GM12873 (cell line): ENCODE results near the gene GRHPR.

Experiments used
- CTCF ChIP-seq: IDR thresholded peaks from 2 replicates; pipeline ENCODE4 v1.5.1; 2012; ENCODE audit warnings: low read depth, mild to moderate bottlenecking, moderate library complexity, low read length, control low read depth; ENCODE audit not compliant: insufficient read depth; ENCODE audit errors: missing control alignments

Gene GRHPR

DNA sequence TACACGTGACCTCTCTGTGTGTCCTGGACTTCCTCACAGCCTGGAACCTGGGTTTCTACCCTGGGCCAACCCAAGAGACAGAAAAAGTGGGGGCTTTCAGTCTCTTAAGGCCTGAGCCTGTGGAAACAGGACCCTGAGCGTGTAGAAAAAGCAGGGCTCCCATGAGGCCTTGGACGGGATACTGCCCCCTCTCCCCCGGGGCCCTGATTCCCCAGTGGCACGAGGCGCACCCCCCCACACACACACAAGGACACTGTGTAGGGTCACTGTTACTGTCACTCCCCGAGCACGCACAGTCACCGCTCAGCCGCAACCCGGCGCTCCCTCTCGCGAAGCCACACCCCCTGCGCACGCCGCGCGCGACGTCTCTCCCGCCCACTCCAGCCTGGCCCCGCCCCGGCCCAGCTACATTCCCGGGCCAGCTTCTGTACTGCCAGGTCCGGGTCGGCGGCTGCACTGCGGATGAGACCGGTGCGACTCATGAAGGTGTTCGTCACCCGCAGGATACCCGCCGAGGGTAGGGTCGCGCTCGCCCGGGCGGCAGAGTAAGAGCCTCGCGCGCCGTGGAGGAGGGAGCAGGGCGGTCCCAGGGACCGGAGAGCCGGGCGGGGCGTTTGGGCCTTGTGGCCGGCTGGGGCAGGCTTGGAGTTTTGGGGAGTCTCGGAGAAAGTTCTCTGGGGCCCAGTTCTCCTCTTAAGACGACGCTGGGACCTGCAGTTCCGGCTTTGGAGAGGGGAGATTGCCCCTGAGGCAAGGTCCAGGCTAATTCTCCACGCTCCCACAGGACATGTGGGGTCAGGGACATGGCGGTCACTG is at the start of gene GRHPR:
Gene GRHPR (plus strand): TSS at position 408 of the 816 bp plus-strand sequence. CDS start 55 bp downstream, at position 463.
- TF ChIP-seq CTCF, result no peak

GRCh38 chr9:37372839-37373238 is 49.7 kb upstream of the GRHPR start:
- TF ChIP-seq CTCF, result no peak

GRCh38 chr9:37373621-37374020 is 48.9 kb upstream of the GRHPR start:
- no peak for TF ChIP-seq CTCF

DNA sequence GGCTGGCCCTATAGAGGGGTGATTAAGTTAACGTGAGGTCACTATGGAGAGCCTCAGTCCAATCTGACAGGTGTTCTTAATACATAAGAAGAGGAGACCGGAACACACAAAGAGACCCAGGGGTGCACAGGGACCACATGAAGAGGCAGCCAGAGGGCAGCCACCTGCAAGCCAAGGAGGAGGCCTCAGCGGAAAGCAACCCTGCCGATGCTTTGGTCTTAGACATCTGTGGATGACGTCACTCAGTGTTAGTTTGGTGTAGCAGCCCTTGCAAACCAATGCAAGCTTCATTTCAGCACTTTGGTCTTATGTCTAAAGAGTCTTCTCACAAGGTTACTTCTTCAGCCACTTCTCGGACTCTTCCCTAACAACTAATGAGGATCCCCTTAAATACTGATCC is 47.6 kb upstream of the GRHPR start:
- TF ChIP-seq CTCF, result no peak

DNA sequence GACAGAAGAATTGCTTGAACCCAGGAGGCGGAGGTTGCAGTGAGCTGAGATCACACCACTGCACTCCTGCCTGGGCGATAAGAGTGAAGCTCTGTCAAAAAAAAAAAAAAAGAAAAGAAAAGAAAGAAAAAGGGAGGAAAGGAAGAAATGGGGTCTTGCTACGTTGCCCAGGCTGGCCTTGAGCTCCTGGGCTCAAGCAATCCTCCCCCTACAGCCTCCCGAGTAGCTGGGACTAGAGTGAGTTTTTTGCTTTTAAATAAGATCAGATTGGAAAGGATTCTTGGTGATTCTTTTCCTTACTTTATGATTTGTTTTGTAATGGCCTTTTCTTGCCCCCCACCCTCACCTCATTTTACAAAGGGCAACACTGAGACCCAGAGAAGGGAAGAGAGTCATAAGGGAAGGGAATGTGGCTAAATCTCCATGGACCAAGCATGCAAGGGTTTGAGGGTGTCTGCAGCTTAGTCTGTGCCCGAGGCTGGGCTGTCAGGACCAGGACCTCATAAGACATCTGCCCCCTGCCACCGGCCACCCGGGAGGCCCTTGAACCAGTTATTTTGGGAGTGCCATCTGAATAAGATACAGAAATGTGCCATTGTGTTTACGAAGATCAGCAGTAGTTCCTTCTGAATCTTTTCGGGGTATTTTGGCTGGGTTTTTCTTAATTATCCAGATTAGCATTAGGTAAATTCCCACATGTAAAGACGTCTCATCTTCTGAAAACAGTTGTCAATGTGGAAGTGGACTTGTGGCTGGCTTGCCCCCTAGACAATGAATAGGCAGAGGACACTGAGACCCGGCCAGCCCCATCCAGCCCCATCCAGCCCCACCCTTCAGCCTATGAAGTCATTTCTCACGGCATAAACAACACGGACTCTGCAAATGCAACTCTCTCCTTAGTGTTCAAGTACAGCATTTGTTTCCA is 44.5 kb upstream of the GRHPR start:
- no peak for TF ChIP-seq CTCF

- TF ChIP-seq CTCF, result no peak
Measured at GRCh38 chr9:37378613-37379004, 43.9 kb upstream of the GRHPR start.

DNA sequence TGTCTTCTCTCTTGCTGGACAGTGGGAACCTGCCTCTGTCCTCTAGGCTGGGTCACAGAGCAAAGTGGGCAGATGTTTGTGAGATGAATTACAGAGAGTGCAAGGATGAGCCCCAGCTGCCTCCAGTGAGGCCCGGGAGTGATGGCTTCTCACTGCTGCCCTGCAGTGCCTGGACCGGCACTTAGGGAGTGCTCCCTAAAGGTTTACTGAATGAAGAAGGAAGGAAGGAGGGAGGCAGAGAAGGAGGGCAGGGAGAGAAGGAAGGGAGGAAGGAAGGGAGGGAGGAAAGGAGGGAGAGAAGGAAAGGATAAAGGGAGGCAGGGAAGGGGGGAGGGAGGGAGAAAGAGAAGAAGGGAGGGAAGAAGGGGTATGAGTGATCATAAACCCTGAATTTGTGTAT is 42.7 kb upstream of the GRHPR start:
- no peak for TF ChIP-seq CTCF
